ENCODE measurements around the gene APOC4.
"Not testable (repeated sequence)": the region's sequence is repeated elsewhere in the genome, so short reads cannot be mapped to it uniquely, and the experiment has no call there.

DNA sequence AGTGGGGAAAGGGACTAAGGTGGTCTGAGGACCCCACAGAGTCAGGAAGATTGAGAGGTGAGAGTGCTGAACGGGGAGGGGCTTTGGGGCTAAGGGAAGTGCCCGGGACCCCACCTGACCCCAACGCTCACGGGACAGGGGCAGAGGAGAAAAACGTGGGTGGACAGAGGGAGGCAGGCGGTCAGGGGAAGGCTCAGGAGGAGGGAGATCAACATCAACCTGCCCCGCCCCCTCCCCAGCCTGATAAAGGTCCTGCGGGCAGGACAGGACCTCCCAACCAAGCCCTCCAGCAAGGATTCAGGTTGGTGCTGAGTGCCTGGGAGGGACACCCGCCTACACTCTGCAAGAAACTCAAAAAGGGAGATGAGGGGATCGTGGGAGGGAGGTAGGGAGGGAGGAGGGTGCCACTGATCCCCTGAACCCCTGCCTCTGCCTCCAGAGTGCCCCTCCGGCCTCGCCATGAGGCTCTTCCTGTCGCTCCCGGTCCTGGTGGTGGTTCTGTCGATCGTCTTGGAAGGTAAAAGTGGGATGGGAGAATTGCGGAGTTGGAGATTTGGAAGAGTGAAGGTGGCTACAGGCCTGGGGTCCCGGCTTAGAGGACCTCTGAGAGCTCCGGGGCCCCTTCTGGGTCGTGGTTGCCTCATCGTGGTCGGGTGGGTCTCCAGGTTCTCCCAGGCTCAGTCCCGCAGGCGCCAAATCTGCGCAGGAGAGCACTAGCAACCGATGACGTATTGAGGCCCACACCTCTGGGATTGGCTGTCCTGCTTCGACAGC is 27.4 kb upstream of the APOC4 start, which contains the start of gene APOC1:
- TF ChIP-seq, protein P1, sequence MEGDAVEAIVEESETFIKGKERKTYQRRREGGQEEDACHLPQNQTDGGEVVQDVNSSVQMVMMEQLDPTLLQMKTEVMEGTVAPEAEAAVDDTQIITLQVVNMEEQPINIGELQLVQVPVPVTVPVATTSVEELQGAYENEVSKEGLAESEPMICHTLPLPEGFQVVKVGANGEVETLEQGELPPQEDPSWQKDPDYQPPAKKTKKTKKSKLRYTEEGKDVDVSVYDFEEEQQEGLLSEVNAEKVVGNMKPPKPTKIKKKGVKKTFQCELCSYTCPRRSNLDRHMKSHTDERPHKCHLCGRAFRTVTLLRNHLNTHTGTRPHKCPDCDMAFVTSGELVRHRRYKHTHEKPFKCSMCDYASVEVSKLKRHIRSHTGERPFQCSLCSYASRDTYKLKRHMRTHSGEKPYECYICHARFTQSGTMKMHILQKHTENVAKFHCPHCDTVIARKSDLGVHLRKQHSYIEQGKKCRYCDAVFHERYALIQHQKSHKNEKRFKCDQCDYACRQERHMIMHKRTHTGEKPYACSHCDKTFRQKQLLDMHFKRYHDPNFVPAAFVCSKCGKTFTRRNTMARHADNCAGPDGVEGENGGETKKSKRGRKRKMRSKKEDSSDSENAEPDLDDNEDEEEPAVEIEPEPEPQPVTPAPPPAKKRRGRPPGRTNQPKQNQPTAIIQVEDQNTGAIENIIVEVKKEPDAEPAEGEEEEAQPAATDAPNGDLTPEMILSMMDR (conservative IDR thresholded peaks at IDR 0.05): not testable (repeated sequence)
- not testable (repeated sequence) for TF ChIP-seq ZFX (IDR thresholded peaks at IDR 0.05)

Measured in C4-2B (cell line).